Breast epithelium (tissue), 4 donors: ENCODE results near the gene COL4A4. TPM values are rescaled to one million over a fixed set of nuclear protein-coding genes. Genes with fewer than 3 reads are reported as not detected.

Experiments
- DNase-seq, 2 donors: peaks; one replicate each; pipeline ENCODE4 v3.0.0-alpha.2; 2019; ENCODE audit warnings: low spot score in 2 of 2
- H3K27ac ChIP-seq, 2 donors: fragments of 200-600 bp; sonication (generic) in 1 of 2; one replicate each; pipeline ENCODE4 v1.5.1; 2016 to 2019; ENCODE audit warnings: mild to moderate bottlenecking in 1 of 2
- H3K27me3 ChIP-seq, 2 donors: fragments of 200-600 bp; sonication (generic) in 1 of 2; one replicate each; pipeline versions ENCODE4 v1.5.1 to v1.6.0; 2017 to 2019; ENCODE audit warnings: control low read depth in 1 of 2, mild to moderate bottlenecking in 1 of 2
- H3K36me3 ChIP-seq: fragments of 200-600 bp; one replicate; pipeline ENCODE4 v1.5.1; 2019
- H3K4me1 ChIP-seq, 2 donors: fragments of 200-600 bp; sonication (generic); one replicate each; pipeline ENCODE4 v1.5.1; 2016 to 2019; ENCODE audit warnings: control low read depth in 1 of 2
- H3K4me3 ChIP-seq, 3 donors: fragments of 200-600 bp; sonication (generic); 1 replicate in 2 of 3; 2 replicates in 1 of 3; pipeline ENCODE4 v1.5.1; 2016 to 2019; ENCODE audit warnings: mild to moderate bottlenecking in 3 of 3, moderate library complexity in 2 of 3
- H3K9me3 ChIP-seq, 2 donors: fragments of 200-600 bp; sonication (generic) in 1 of 2; one replicate each; pipeline ENCODE4 v1.5.1; 2016 to 2019; ENCODE audit warnings: control low read depth in 1 of 2
- CTCF ChIP-seq, 3 donors: fragments of 450-650 bp; IDR thresholded peaks; one replicate each; pipeline ENCODE4 v1.5.1; 2016 to 2017; ENCODE audit warnings: antibody characterized with exemption in 3 of 3, mild to moderate bottlenecking in 3 of 3, moderate library complexity in 3 of 3
- POLR2A ChIP-seq: fragments of 450-650 bp; IDR thresholded peaks from one replicate; pipeline ENCODE4 v1.6.1; 2016; ENCODE audit warnings: antibody characterized with exemption, mild to moderate bottlenecking, moderate library complexity
- POLR2AphosphoS5 ChIP-seq, 3 donors: sonication (generic); formaldehyde crosslinking; IDR thresholded peaks; one replicate each; pipeline ENCODE4 v1.6.1; 2017; ENCODE audit warnings: antibody characterized with exemption in 3 of 3
- intact Hi-C: fragments of 100-400 bp; cut with DNase I; formaldehyde crosslinking; loops from one replicate; pipeline ENCODE4 v1.15.1; 2023; ENCODE audit warnings: low total_unique reads
- total RNA-seq, 3 donors: library from RNA; depleted of rRNA; stranded (reverse); fragments of >200 nt; gene quantifications; one replicate each; pipeline ENCODE4 v1.1.0, GENCODE V29; 2016

The COL4A4 gene
- total RNA-seq, 3 donors from 2014 or later, result 1.2 to 3.8 (median 1.6) TPM

DNA sequence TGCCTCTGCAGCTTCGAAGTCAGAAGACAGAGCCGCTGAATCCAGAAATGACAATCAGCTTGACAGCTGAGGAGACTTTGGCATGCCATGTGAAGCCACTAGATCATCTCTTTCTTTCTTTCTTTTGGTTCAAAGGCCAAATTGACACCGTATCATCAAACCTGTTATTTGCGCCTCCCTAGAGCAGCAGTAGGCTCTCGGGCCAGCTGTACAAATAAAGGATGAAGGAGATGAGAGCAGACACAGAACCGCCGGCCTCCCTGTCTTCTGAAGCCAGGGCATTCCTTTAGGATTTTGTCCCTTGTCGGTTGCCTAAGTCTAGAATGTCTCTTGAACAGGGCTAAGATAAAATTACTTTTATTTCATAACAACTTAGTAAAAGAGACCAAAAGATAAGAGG, 36.8 kb downstream of the COL4A4 start:
- TF ChIP-seq CTCF (IDR thresholded peaks at IDR 0.05) (no peak), POLR2A (no peak), POLR2AphosphoS5 (IDR thresholded peaks at IDR 0.05) (no peak)
- no peak for DNase-seq
- intact Hi-C loops, result loop anchor here (10.0 kb wide), 1 partner anchor 108 kb away; no protein-coding TSS in a partner anchor
- no peak overlapping the region for H3K4me3 ChIP-seq
- H3K4me1 ChIP-seq, result no peaks in the 10 kb centered on the region
- H3K27ac ChIP-seq, result no peak overlapping the region
- no peaks in the 10 kb centered on the region for H3K36me3 ChIP-seq
- no peaks in the 10 kb centered on the region for H3K27me3 ChIP-seq
- no peaks in the 10 kb centered on the region for H3K9me3 ChIP-seq

GRCh38 chr2:227125506-227125905, 38.5 kb downstream of the COL4A4 start:
- TF ChIP-seq POLR2AphosphoS5 (IDR thresholded peaks at IDR 0.05), result no peak
- TF ChIP-seq POLR2A, result no peak
- TF ChIP-seq CTCF (IDR thresholded peaks at IDR 0.05), result no peak
- no peak overlapping the region for H3K4me3 ChIP-seq
- H3K9me3 ChIP-seq, result no peaks in the 10 kb centered on the region
- no peak overlapping the region for H3K27ac ChIP-seq
- H3K27me3 ChIP-seq, result no peaks in the 10 kb centered on the region
- H3K36me3 ChIP-seq, result no peaks in the 10 kb centered on the region
- intact Hi-C loops, result loop anchor here (10.0 kb wide), 1 partner anchor 109 kb away; no protein-coding TSS in a partner anchor
- no peaks in the 10 kb centered on the region for H3K4me1 ChIP-seq
- DNase-seq, result no peak

DNA sequence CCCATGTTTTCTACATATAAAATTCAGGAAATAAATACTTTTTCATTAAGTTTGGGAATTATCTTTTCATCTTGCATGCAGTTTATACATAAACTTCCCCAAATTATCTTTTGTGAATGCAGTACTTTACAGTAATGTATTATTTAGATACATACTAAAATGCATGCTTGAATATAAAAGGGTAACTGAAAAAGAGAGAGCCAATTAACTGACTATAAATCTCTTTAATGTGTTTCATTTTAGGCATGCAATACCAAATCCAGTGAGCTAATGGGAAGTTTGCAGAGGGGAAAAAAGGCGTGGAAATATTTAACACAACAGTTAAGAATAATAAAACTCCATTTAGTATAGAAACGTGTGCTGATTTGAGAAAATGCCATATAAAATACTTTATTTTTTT, 39.2 kb downstream of the COL4A4 start:
- no peaks in the 10 kb centered on the region for H3K4me1 ChIP-seq
- H3K36me3 ChIP-seq, result no peaks in the 10 kb centered on the region
- intact Hi-C loops, result loop anchor here (10.0 kb wide), 1 partner anchor 110 kb away; no protein-coding TSS in a partner anchor
- no peak overlapping the region for H3K27ac ChIP-seq
- no peak overlapping the region for H3K4me3 ChIP-seq
- DNase-seq, result no peak
- no peaks in the 10 kb centered on the region for H3K9me3 ChIP-seq
- H3K27me3 ChIP-seq, result no peaks in the 10 kb centered on the region
- TF ChIP-seq POLR2A (no peak), CTCF (IDR thresholded peaks at IDR 0.05) (no peak), POLR2AphosphoS5 (IDR thresholded peaks at IDR 0.05) (no peak)

- H3K9me3 ChIP-seq, result no peaks in the 10 kb centered on the region
- H3K4me1 ChIP-seq, result no peaks in the 10 kb centered on the region
- H3K27ac ChIP-seq, result no peak overlapping the region
- TF ChIP-seq CTCF (IDR thresholded peaks at IDR 0.05) (no peak), POLR2A (no peak), POLR2AphosphoS5 (IDR thresholded peaks at IDR 0.05) (no peak)
- H3K4me3 ChIP-seq, result no peak overlapping the region
- DNase-seq, result no peak
- no peaks in the 10 kb centered on the region for H3K27me3 ChIP-seq
- intact Hi-C loops, result loop anchor here (10.0 kb wide), 1 partner anchor 111 kb away; no protein-coding TSS in a partner anchor
- H3K36me3 ChIP-seq, result no peaks in the 10 kb centered on the region
Measured at GRCh38 chr2:227123697-227124096, 40.3 kb downstream of the COL4A4 start.

DNA sequence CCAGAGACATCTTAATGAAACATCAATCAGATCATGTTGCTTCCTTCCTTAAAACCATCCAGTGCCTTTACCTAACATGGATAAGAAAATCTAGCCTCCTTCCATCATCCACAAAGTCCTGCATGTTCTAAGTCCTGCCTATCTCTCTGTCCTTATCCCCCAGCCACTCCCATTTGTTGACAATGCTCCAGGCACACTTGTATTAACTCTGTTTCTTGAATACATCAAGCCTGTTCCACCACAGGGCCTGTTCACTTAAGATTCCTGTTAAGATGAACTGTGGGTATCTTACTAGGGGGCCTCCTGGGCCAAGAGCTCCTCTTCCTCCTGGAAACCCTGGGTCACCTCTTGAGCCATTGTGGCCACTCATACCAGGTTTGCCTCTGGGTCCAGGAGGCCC, 45.7 kb downstream of the COL4A4 start:
- H3K36me3 ChIP-seq, result no peaks in the 10 kb centered on the region
- no peaks in the 10 kb centered on the region for H3K4me1 ChIP-seq

More for the DNA sequence above, 45.7 kb downstream of the COL4A4 start:
- intact Hi-C loops, result no loop called here
- H3K4me3 ChIP-seq, result no peak overlapping the region
- DNase-seq, result no peak
- no peaks in the 10 kb centered on the region for H3K27me3 ChIP-seq
- TF ChIP-seq CTCF (IDR thresholded peaks at IDR 0.05) (no peak), POLR2AphosphoS5 (IDR thresholded peaks at IDR 0.05) (no peak), POLR2A (no peak)
- H3K9me3 ChIP-seq, result no peaks in the 10 kb centered on the region
- H3K27ac ChIP-seq, result no peak overlapping the region
